Measurements from ENCODE around the gene TJP1.
"Not testable (repeated sequence)": the region's sequence is repeated elsewhere in the genome, so short reads cannot be mapped to it uniquely, and the experiment has no call there.

TJP1 gene

GRCh38 chr15:29740692-29741311, 81.5 kb downstream of the TJP1 start:
- no peak overlapping the region for H3K4me3 ChIP-seq (ENCODE audit: low read depth, low read length)
- TF ChIP-seq, protein P1, sequence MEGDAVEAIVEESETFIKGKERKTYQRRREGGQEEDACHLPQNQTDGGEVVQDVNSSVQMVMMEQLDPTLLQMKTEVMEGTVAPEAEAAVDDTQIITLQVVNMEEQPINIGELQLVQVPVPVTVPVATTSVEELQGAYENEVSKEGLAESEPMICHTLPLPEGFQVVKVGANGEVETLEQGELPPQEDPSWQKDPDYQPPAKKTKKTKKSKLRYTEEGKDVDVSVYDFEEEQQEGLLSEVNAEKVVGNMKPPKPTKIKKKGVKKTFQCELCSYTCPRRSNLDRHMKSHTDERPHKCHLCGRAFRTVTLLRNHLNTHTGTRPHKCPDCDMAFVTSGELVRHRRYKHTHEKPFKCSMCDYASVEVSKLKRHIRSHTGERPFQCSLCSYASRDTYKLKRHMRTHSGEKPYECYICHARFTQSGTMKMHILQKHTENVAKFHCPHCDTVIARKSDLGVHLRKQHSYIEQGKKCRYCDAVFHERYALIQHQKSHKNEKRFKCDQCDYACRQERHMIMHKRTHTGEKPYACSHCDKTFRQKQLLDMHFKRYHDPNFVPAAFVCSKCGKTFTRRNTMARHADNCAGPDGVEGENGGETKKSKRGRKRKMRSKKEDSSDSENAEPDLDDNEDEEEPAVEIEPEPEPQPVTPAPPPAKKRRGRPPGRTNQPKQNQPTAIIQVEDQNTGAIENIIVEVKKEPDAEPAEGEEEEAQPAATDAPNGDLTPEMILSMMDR (IDR thresholded peaks at IDR 0.05; ENCODE audit: borderline replicate concordance, insufficient read depth, low read depth, low read length), result peak; percentile 18; the same call in 1 of the 2 replicates

- TF ChIP-seq, protein P1 (IDR thresholded peaks at IDR 0.05; ENCODE audit: borderline replicate concordance, insufficient read depth, low read depth, low read length), result no peak
- H3K4me3 ChIP-seq (ENCODE audit: low read depth, low read length), result no peak overlapping the region
Observed at GRCh38 chr15:29736744-29737020, 85.6 kb downstream of the TJP1 start.

- no peak overlapping the region for H3K4me3 ChIP-seq (ENCODE audit: low read depth, low read length)
Observed at GRCh38 chr15:29736012-29736743, 86.1 kb downstream of the TJP1 start.

GRCh38 chr15:29734917-29735572, 87.2 kb downstream of the TJP1 start:
- TF ChIP-seq, protein P1 (IDR thresholded peaks at IDR 0.05; ENCODE audit: borderline replicate concordance, insufficient read depth, low read depth, low read length), result no peak
- H3K4me3 ChIP-seq (ENCODE audit: low read depth, low read length), result no peak overlapping the region

More at GRCh38 chr15:29736012-29736743, 86.1 kb downstream of the TJP1 start:
- TF ChIP-seq, protein P1 (IDR thresholded peaks at IDR 0.05; ENCODE audit: borderline replicate concordance, insufficient read depth, low read depth, low read length), result no peak

DNA sequence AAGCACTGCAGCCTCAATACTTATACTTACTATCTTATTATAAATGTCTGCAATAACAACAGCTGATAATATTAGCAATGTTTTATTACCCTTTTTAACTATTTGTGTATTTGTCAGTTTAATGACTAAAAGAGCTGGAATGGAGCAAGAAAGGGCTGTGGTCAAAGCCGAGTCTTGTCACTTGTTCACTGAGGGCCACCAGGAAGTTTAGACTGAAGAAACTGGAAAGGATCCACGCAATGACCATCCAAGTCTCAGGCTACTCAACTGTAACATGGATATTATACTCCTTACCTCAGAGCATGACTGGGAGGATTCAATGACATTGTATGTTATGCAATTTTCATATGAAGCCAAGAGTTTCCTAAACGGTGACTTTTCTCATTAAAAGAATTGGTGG, 90.4 kb downstream of the TJP1 start:
- H3K4me3 ChIP-seq (ENCODE audit: low read depth, low read length), result no peak overlapping the region
- TF ChIP-seq, protein P1 (IDR thresholded peaks at IDR 0.05; ENCODE audit: borderline replicate concordance, insufficient read depth, low read depth, low read length), result no peak

DNA sequence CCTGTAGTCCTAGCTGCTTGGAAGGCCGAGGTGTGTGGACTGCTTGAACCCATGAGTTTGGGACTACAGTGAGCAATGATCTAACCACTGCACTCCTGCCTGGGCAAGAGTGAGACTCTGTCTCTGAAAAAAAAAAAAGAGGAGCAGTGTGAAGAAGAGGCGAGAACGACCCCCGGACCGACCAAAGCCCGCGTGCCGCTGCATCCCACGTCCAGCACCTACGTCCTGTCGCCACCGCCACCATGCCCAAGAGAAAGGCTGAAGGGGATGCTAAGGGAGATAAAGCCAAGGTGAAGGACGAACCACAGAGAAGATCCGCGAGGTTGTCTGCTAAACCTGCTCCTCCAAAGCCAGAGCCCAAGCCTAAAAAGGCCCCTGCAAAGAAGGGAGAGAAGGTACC, 91.8 kb downstream of the TJP1 start:
- not testable (repeated sequence) for H3K4me3 ChIP-seq (ENCODE audit: low read depth, low read length)

DNA sequence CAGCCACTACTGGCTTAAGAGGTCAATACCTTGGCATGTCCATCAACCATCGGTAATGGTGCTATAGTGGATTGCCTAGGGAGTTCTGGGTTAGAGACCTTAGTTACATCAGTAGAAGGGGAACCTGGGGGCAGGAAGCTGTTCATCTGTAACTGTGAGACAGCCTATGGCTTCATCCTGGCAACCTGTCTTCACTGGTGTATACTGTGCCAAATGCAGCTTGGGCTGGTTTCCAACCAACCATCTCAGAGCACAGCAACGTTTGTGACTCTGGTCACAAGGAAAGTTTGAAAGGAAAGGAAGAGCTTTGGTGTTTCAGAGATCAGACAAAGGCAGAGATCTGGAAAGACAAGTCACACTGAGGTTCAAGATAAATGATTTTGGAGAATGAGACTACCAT, 93.8 kb downstream of the TJP1 start:
- TF ChIP-seq, protein P1 (IDR thresholded peaks at IDR 0.05; ENCODE audit: borderline replicate concordance, insufficient read depth, low read depth, low read length), result no peak

More for the DNA sequence above, 93.8 kb downstream of the TJP1 start:
- no peak overlapping the region for H3K4me3 ChIP-seq (ENCODE audit: low read depth, low read length)

All from GM12875 (cell line).